Measurements from ENCODE around the gene CLNK.

The CLNK gene, protein sequence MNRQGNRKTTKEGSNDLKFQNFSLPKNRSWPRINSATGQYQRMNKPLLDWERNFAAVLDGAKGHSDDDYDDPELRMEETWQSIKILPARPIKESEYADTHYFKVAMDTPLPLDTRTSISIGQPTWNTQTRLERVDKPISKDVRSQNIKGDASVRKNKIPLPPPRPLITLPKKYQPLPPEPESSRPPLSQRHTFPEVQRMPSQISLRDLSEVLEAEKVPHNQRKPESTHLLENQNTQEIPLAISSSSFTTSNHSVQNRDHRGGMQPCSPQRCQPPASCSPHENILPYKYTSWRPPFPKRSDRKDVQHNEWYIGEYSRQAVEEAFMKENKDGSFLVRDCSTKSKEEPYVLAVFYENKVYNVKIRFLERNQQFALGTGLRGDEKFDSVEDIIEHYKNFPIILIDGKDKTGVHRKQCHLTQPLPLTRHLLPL

DNA sequence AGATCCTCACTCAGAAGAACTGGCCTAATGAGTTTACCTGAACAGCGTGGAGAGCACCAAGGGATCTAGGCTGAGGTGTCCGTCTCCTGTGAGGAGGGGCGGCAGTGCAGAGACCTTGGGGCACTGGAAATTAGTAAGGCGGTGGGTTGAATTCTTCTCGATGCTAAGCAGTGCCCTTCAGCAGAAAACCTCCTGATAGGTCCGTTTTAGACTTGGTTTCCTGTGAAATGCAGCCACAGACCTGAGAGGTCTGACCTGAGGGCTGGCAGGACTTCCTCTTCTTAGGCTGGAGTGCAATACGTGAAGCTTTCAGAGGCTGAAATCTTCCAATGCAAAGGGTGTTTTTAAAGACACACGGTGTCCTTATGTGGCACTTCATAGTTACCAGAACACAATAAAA lies at the start of gene CLNK:
TSS of gene CLNK (minus strand) at position 138 of the 400 bp plus-strand sequence. CDS start 16,899 bp downstream, outside the sequence.
- no peak for DNase-seq

- no peak for DNase-seq
Observed at GRCh38 chr4:10733481-10734062, 49.0 kb upstream of the CLNK start.

DNA sequence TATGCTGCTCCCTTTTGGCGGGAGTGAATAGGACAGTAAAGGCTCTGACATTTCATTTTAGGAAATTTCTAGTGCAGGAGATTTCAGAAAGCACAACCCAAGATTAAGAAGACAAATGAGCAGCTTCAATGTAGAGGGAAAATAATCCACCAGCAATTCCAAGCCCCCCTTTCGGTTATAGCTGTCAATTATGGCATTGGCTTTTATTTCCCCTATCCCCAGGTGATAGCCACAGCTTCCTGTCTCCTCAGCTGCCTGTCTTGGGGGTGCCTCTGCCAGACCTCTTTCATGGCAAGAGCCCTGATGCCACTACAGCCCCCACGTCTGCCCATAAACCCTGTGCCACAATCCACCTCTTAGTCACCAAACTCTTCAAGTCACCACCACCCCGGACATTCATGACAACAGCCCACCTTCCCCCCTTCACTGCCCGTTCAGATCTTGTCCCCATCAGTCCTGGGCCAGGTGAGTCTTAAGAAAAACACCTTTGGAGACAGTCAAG lies 48.4 kb upstream of the CLNK start:
- no peak for DNase-seq

DNA sequence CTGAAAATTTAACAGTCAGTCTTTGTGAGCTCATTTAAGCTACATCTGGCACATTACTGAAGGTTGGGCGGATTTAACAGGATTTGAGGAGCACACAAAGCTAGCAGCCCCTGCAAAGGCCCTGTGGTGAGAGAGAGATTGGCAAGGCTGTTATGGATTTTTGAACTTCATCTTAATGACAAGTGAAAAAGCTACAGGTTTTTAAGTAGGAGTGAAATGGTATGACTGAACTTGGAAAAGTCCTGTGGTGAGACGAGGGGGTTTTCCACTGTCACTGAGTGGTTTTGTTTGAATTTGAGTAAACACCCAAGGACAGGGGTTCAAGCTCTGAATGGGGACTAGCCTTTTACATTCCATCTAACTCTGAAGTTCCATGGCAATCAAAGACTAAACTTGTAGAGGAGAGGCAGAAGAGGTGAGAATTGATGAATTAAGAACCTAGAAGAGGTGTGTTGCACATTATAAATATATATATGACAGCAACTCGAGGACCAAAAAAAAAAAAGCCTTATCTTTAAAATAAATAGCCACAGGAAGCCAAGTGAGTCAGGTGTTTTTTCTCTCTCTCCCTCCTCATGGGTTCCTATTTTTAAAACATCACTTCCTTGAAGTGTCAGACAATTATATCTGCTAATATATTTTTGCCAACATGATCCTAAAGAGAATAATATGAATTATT lies 47.8 kb upstream of the CLNK start:
- no peak for DNase-seq

- no peak for DNase-seq
Observed at GRCh38 chr4:10731690-10732089, 47.1 kb upstream of the CLNK start.

DNA sequence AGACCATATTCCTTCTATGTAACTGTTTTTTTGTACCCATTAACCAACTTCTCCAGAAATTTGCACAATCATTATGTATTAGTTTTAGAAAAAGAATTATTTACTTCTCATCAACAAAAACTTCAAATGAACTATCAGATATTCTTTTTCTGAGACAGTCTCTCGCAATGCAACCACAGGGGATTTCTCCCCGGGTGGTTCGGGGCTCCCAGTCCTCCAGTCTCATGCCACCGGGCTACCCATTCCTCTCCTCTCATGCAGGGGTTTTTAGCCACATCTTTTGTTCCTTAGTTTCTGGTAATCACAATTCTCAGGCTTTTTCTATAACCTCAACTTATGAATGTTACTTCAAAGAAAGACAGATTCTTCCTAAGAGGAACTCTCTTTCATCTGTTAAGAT lies 46.6 kb upstream of the CLNK start:
- no peak for DNase-seq

GRCh38 chr4:10730590-10730989 lies 46.0 kb upstream of the CLNK start:
- DNase-seq, result no peak

DNA sequence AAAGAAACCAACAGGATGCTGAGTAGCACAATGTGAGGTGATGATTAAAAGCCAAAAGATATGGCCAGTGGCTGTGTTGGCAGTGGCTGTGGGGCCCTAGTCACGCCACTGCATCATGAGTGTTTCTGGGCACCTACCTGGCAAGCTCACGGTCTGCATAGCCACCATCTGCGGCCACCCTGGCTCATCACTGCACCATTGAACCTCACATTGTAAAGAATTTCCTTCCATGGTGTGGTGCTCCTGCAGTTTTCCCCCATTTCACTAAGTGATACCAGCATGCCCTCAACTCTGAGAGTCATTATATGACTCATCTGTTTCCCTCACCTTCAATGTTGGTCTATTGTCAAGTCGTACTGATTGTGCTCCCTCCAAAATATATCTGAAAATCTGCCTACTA lies 45.5 kb upstream of the CLNK start:
- DNase-seq, result no peak

DNA sequence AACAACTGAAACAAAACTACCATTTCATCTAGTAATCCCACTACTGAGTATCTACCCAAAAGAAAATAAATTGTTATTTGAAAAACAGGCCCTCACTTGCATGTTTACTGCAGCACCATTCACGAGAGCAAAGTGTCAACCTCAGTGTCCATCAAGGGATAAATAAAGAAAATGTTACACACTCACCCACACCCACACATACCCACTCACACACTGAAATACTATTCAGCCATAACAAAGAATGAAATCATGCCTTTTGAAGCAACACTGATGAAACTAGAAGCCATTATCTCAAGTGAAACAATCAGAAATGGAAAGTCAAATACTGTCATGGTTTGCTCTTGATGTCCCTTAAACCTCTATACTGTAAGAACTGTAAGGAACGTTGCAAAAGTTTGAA lies 44.8 kb upstream of the CLNK start:
- DNase-seq, result no peak

GRCh38 chr4:10728016-10728415 lies 43.4 kb upstream of the CLNK start:
- DNase-seq, result no peak

DNA sequence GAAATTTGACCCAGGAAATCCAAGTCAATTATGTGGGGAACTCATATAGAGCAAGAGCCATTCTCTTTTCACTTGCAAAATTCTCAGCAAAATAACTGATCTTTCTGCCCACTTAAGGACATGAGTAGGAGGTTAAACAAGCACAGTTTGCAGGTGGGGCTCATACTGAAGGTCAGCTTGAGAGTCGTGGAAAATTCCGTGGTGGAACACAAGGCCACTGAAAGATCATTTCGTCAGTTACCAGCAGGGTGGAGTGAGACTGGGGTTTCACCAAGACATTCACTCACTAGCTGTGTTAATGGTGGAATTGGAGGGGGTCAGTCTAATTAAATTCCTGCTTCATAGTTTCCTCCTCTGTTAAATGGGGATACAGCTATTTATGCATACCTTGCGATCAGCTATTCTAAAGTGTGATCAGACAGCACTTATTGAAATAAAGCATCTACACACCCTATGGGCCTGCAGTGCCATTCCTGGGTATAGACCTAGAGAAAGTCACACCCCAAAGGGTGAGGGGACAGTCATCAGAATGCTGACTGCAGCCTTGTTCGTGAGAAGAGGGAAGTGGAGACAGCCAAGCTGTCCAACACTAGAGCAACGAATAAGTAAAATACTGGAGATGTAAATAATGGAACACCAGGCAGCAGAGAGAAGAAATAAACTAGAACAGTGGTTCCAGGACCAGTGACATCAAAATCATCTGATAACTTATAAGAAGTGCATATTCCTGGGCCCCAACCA lies 42.7 kb upstream of the CLNK start:
- DNase-seq, result no peak

DNA sequence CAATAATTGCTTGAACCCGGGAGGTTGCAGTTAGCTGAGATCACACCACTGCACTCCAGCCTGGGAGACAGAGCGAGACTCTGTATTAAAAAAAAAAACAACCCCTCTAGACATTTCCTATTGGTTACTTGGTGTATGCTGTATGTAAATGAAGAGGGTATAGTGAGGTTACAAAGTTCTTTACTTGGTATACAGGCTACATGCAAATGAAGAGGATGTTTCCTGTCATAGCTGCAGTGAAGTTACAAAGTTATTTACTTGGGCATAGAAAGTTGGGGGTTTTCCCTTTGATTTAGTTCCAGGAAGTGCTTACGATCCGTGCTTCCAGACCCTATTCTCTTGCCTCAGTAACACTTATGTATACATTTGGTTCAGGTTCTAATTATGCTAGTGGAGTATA lies 38.4 kb upstream of the CLNK start:
- peak; percentile 22 for DNase-seq

DNA sequence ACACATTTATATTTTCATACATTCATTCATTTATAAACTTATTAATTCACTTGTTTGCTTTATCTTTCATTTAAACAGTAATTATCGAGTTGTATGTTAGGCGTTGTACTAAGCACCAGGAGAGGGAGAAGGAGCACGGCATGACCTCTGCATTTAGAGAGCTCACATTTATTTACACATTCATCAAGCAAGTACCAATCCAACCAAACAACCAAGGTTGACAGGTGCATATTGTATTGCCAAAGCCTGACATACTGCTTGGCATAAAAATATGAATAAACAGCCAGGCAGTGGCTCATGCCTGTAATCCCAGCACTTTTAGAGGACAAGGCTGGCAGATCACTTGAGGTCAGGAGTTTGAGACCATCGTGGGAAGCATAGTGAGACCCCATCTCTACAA lies 37.0 kb upstream of the CLNK start:
- no peak for DNase-seq

GRCh38 chr4:10716163-10716562 lies 31.6 kb upstream of the CLNK start:
- DNase-seq, result no peak

- no peak for DNase-seq
Observed at GRCh38 chr4:10715696-10716095, 31.1 kb upstream of the CLNK start.

DNA sequence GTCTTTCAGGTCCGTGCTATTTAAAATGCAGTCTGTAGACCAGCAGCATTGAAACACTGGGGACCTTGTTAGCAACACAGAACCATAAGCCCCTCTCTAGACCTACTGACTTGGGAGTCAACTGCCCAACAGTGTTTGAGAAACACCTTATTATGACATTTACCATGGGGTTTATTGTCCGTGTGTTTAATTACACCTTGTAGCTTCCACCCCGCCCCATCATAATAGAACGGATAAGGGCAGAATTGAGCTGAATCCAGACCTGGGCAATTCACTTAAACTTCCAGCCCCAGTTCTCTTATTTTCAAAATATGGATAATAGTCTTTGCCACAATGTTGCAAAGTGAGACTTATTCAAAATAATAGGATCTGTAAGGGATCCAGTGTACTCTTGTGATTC lies 30.6 kb upstream of the CLNK start:
- no peak for DNase-seq

DNA sequence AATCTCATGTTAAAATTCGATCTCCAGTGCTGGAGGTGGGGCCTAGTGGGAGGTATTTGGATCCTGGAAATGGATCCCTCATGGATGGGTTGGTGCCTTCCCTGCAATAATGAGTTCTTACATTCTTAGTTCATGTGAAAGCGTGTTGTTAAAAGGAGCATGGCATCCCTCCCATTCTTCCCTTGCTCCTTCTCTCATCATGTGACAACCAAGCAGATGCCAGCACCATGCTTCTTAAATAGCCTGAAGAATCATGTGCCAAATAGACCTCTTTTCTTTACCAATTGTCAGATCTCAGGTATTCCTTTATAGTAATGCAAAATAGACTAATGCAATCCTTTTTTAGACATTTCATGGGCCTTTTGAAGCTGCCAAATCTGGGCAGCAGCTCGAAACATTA lies 29.0 kb upstream of the CLNK start:
- DNase-seq, result no peak

GRCh38 chr4:10706236-10706635 lies 21.7 kb upstream of the CLNK start:
- DNase-seq, result no peak

GRCh38 chr4:10704430-10704810 lies 19.9 kb upstream of the CLNK start:
- DNase-seq, result no peak

- DNase-seq, result no peak
Observed at GRCh38 chr4:10703766-10704429, 19.3 kb upstream of the CLNK start.

DNA sequence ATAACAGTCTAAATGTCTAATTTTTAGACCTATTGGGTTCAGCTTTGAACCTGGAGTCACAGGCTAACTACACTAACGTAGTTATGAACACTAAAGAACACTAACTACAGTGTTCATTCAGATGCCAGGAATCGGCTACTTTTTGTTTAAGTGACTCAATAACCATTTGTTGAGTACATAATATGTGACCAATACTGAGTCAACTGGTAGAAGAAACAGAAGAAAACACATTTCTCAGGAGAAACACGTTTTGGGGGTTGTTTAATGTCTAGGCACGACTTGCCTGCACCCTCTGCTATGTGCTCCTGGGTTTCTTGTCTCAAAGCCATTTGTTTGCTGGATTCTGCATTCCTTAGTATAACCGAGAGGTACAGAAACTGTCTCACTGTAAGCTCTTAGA lies 18.6 kb upstream of the CLNK start:
- DNase-seq, result no peak

- no peak for DNase-seq
Observed at GRCh38 chr4:10701702-10702460, 17.3 kb upstream of the CLNK start.

Data from CD4-positive, alpha-beta T cell treated with Interleukin-21 for 1 hour (primary cell).